Right atrium auricular region (tissue), 2 donors: ENCODE results near the gene COQ6. TPM values are rescaled to one million over a fixed set of nuclear protein-coding genes. Genes with fewer than 3 reads are reported as not detected.
"Not testable (repeated sequence)": the region's sequence is repeated elsewhere in the genome, so short reads cannot be mapped to it uniquely, and the experiment has no call there.

Experiments used
- DNase-seq: peaks from one replicate; pipeline ENCODE4 v3.0.0-alpha.2; 2019; ENCODE audit warnings: low spot score
- H3K27ac ChIP-seq, 2 donors: fragments of 200-600 bp; sonication (generic); 1 replicate in 1 of 2; 2 replicates in 1 of 2; pipeline ENCODE4 v1.5.1; 2016 to 2019
- H3K27me3 ChIP-seq, 2 donors: fragments of 200-600 bp; sonication (generic); one replicate each; pipeline versions ENCODE4 v1.5.1 to v1.6.0; 2017 to 2019
- H3K36me3 ChIP-seq: fragments of 200-600 bp; sonication (generic); one replicate; pipeline ENCODE4 v1.5.1; 2016
- H3K4me1 ChIP-seq, 2 donors: fragments of 200-600 bp; sonication (generic); one replicate each; pipeline versions ENCODE4 v1.5.1 to v1.6.0; 2017 to 2019
- H3K4me3 ChIP-seq, 2 donors: fragments of 200-600 bp; sonication (generic); 1 replicate in 1 of 2; 2 replicates in 1 of 2; pipeline ENCODE4 v1.5.1; 2017 to 2019; ENCODE audit warnings: mild to moderate bottlenecking in 1 of 2, moderate library complexity in 1 of 2
- H3K9me3 ChIP-seq, 2 donors: fragments of 200-600 bp; sonication (generic); one replicate each; pipeline ENCODE4 v1.5.1; 2019
- total RNA-seq, 2 donors: library from RNA; depleted of rRNA; stranded (reverse); fragments of >200 nt; gene quantifications; one replicate each; pipeline ENCODE4 v1.1.0, GENCODE V29; 2016
- TF ChIP-seq, protein P1 (sequence below), 2 donors: fragments of 200-600 bp; sonication (generic); IDR thresholded peaks; one replicate each; pipeline ENCODE4 v1.5.1; 2019; ENCODE audit warnings: antibody characterized with exemption in 2 of 2

The COQ6 gene
- total RNA-seq, result 10 to 100 TPM; 34.2 to 64.9 TPM

- Histone ChIP-seq H3K4me1 (peaks cover 0 to 20% of the 10 kb centered on the region in 2 donors), H3K4me3 (peak within 1 kb of the TSS; percentile 81 to 88), H3K27me3 (no peaks in the 10 kb centered on the region), H3K36me3 (peaks cover 17% of the 10 kb centered on the region), H3K9me3 (no peaks in the 10 kb centered on the region), H3K27ac (peak within 1 kb of the TSS; percentile 86 to 91)
- TF ChIP-seq, protein P1, sequence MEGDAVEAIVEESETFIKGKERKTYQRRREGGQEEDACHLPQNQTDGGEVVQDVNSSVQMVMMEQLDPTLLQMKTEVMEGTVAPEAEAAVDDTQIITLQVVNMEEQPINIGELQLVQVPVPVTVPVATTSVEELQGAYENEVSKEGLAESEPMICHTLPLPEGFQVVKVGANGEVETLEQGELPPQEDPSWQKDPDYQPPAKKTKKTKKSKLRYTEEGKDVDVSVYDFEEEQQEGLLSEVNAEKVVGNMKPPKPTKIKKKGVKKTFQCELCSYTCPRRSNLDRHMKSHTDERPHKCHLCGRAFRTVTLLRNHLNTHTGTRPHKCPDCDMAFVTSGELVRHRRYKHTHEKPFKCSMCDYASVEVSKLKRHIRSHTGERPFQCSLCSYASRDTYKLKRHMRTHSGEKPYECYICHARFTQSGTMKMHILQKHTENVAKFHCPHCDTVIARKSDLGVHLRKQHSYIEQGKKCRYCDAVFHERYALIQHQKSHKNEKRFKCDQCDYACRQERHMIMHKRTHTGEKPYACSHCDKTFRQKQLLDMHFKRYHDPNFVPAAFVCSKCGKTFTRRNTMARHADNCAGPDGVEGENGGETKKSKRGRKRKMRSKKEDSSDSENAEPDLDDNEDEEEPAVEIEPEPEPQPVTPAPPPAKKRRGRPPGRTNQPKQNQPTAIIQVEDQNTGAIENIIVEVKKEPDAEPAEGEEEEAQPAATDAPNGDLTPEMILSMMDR (IDR thresholded peaks at IDR 0.05), result peak in 1 of 2 donors; percentile 44
- DNase-seq, result peak; percentile 95
Observed at GRCh38 chr14:73949752-73950734, at the start of gene COQ6, which contains the start of gene FAM161B. COQ6 (plus strand) TSS chr14:73950302; CDS start chr14:73950333, 31 bp downstream. FAM161B (minus strand) TSS chr14:73950094; CDS start chr14:73950026, 68 bp downstream.

- no peak overlapping the region for H3K27ac ChIP-seq
- no peaks in the 10 kb centered on the region for H3K9me3 ChIP-seq
- DNase-seq, result no peak
- H3K4me1 ChIP-seq, result no peaks in the 10 kb centered on the region
- H3K36me3 ChIP-seq, result peaks cover 71% of the 10 kb centered on the region
- H3K27me3 ChIP-seq, result no peaks in the 10 kb centered on the region
- H3K4me3 ChIP-seq, result no peak overlapping the region
- TF ChIP-seq, protein P1 (IDR thresholded peaks at IDR 0.05), result no peak
Observed at GRCh38 chr14:73903028-73903427, 47.1 kb upstream of the COQ6 start.

- no peaks in the 10 kb centered on the region for H3K4me1 ChIP-seq
- TF ChIP-seq, protein P1 (IDR thresholded peaks at IDR 0.05), result no peak
- no peaks in the 10 kb centered on the region for H3K9me3 ChIP-seq
- H3K27ac ChIP-seq, result no peak overlapping the region
- no peak overlapping the region for H3K4me3 ChIP-seq
- H3K36me3 ChIP-seq, result peaks cover 71% of the 10 kb centered on the region
- H3K27me3 ChIP-seq, result no peaks in the 10 kb centered on the region
- no peak for DNase-seq
Observed at GRCh38 chr14:73909681-73910080, 40.4 kb upstream of the COQ6 start.

DNA sequence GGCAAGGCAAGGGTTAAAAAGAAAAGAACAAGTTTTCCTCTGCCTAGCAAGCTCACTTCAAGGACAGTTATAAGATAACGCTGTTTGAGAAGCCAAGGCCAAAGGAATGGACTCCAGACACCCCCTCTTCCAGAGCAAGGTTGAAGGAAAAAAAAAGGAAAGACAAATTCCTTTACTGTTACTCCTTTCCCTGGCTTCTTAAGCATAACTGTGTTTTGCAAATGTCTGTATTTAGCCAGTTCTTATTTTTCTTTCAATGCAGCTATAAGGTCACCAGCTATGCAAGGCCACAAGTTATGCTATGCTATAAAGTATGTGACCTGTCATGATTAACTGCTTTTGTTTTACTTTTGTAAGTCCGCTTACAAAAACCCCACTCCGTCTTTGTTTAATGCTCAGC lies 36.8 kb upstream of the COQ6 start:
- Histone ChIP-seq H3K27me3 (no peaks in the 10 kb centered on the region), H3K27ac (no peak overlapping the region), H3K9me3 (no peaks in the 10 kb centered on the region), H3K36me3 (peaks cover 45% of the 10 kb centered on the region), H3K4me1 (no peaks in the 10 kb centered on the region), H3K4me3 (no peak overlapping the region)
- TF ChIP-seq, protein P1 (IDR thresholded peaks at IDR 0.05), result no peak
- no peak for DNase-seq

DNA sequence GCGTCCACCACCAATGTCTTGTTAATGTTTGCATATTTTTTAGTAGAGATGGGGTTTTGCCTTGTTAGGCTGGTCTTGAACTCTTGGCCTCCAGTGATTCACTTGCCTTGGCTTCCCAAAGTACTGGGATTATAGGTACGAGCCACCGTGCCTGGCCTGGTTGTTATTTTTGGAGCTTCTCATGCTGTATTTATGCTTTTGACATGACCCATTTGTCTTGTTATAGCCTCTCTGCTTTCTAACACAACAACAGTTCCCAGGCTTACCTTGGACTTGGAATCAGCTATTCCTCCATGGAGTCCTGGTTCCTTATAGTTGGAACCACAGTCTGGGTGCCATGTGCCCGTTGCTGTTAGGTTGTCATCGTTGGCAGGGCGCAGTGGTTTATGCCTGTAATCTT lies 33.8 kb upstream of the COQ6 start:
- TF ChIP-seq, protein P1 (IDR thresholded peaks at IDR 0.05), result no peak
- peaks cover 36% of the 10 kb centered on the region for H3K36me3 ChIP-seq
- no peaks in the 10 kb centered on the region for H3K9me3 ChIP-seq
- H3K27ac ChIP-seq, result no peak overlapping the region
- no peaks in the 10 kb centered on the region for H3K4me1 ChIP-seq
- DNase-seq, result no peak
- H3K27me3 ChIP-seq, result no peaks in the 10 kb centered on the region
- H3K4me3 ChIP-seq, result no peak overlapping the region

DNA sequence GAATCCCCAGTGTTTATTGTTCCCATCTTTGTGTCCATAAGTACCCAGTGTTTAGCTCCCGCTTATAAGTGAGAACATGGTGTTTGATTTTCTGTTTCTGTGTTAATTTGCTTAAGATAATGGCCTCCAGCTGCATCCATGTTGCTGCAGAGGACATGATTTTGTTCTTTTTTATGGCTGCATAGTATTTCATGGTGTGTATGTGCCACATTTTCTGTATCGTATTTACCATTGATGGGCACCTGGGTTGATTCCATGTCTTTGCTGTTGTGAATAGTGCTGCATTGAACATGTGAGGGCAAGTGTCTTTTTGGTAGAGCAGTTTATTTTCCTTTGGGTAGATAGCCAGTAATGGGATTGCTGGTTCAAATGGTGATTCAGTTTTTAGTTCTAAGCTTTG lies 30.6 kb upstream of the COQ6 start:
- H3K4me3 ChIP-seq, H3K9me3 ChIP-seq, H3K27me3 ChIP-seq, H3K4me1 ChIP-seq, DNase-seq, H3K27ac ChIP-seq: not testable (repeated sequence)
- peaks cover 55% of the 10 kb centered on the region for H3K36me3 ChIP-seq
